GM19438 (cell line): ENCODE data around the gene GEMIN7.

Experiments
- ATAC-seq: cut with Tn5 transposase; IDR thresholded peaks from one replicate; pipeline ENCODE4 v1.9.1; 2021; ENCODE audit warnings: low read depth; ENCODE audit not compliant: unreplicated experiment

GEMIN7 gene

GRCh38 chr19:45082170-45082569 lies 3.1 kb downstream of the GEMIN7 start:
- no peak for ATAC-seq

- ATAC-seq, result no peak
Measured at GRCh38 chr19:45086480-45086879, 7.4 kb downstream of the GEMIN7 start.

GRCh38 chr19:45087531-45087930 lies 8.5 kb downstream of the GEMIN7 start:
- ATAC-seq, result no peak

- no peak for ATAC-seq
Measured at GRCh38 chr19:45090034-45090433, 11.0 kb downstream of the GEMIN7 start.

- no peak for ATAC-seq
Measured at GRCh38 chr19:45090606-45091005, 11.5 kb downstream of the GEMIN7 start.

- ATAC-seq, result peak; percentile 61
Measured at GRCh38 chr19:45091031-45091923, 12.2 kb downstream of the GEMIN7 start.

GRCh38 chr19:45092747-45093678 lies 14.0 kb downstream of the GEMIN7 start, which contains the start of gene PPP1R37:
TSS of gene PPP1R37 (plus strand) at chr19:45093179. CDS start at chr19:45093326, 147 bp downstream.
- ATAC-seq, result peak; percentile 60

GRCh38 chr19:45094137-45094536 lies 15.1 kb downstream of the GEMIN7 start:
- no peak for ATAC-seq

- no peak for ATAC-seq
Measured at GRCh38 chr19:45094707-45095106, 15.6 kb downstream of the GEMIN7 start.

- no peak for ATAC-seq
Measured at GRCh38 chr19:45095496-45096413, 16.7 kb downstream of the GEMIN7 start.

- ATAC-seq, result no peak
Measured at GRCh38 chr19:45096700-45097099, 17.6 kb downstream of the GEMIN7 start.

- ATAC-seq, result no peak
Measured at GRCh38 chr19:45097450-45097775, 18.4 kb downstream of the GEMIN7 start.

- no peak for ATAC-seq
Measured at GRCh38 chr19:45097776-45098520, 18.9 kb downstream of the GEMIN7 start.

- no peak for ATAC-seq
Measured at GRCh38 chr19:45098521-45099466, 19.7 kb downstream of the GEMIN7 start.

- no peak for ATAC-seq
Measured at GRCh38 chr19:45099467-45100191, 20.6 kb downstream of the GEMIN7 start.

- ATAC-seq, result no peak
Measured at GRCh38 chr19:45100201-45100600, 21.1 kb downstream of the GEMIN7 start.

GRCh38 chr19:45100846-45101252 lies 21.8 kb downstream of the GEMIN7 start:
- ATAC-seq, result no peak

GRCh38 chr19:45101806-45102205 lies 22.7 kb downstream of the GEMIN7 start:
- no peak for ATAC-seq
